MG63 (cell line): Measurements from ENCODE around the gene GPC6. TPM values are rescaled to one million over a fixed set of nuclear protein-coding genes. Genes with fewer than 3 reads are reported as not detected.

Experiments used
- DNase-seq: peaks from one replicate; pipeline ENCODE4 v3.0.0-alpha.2; 2020
- H3K27me3 ChIP-seq: fragments of 250-450 bp; sonication (Bioruptor Pico); 2 replicates; pipeline ENCODE4 v1.5.1; 2020; ENCODE audit warnings: mild to moderate bottlenecking, moderate library complexity
- H3K36me3 ChIP-seq: fragments of 250-450 bp; sonication (Bioruptor Pico); 2 replicates; pipeline ENCODE4 v1.5.1; 2020; ENCODE audit warnings: mild to moderate bottlenecking, moderate library complexity
- H3K4me3 ChIP-seq: fragments of 250-450 bp; sonication (Bioruptor Pico); 2 replicates; pipeline ENCODE4 v1.5.1; 2020; ENCODE audit warnings: mild to moderate bottlenecking, moderate library complexity
- H3K9me3 ChIP-seq: fragments of 250-450 bp; sonication (Bioruptor Pico); 2 replicates; pipeline ENCODE4 v1.5.1; 2020; ENCODE audit warnings: mild to moderate bottlenecking, moderate library complexity
- total RNA-seq: library from RNA; depleted of rRNA; stranded (reverse); fragments of >200 nt; shearing (Covaris generic); gene quantifications from 2 replicates; pipeline ENCODE4 v1.2.3, GENCODE V29; 2014; ENCODE audit warnings: low replicate concordance

GPC6 gene
- total RNA-seq, 1 experiment from 2014 or later: 4.1 TPM

- Histone ChIP-seq H3K27me3 (no peaks in the 10 kb centered on the region), H3K4me3 (peak overlapping the region; percentile 85), H3K9me3 (no peaks in the 10 kb centered on the region), H3K36me3 (no peaks in the 10 kb centered on the region)
- no peak for DNase-seq
These were observed 463 bp upstream of the GPC6 start for GRCh38 chr13:93226065-93226622.

GRCh38 chr13:93227280-93227877, 772 bp downstream of the GPC6 start:
- Histone ChIP-seq H3K4me3 (peak overlapping the region; percentile 85), H3K36me3 (no peaks in the 10 kb centered on the region), H3K9me3 (no peaks in the 10 kb centered on the region), H3K27me3 (no peaks in the 10 kb centered on the region)
- peak; percentile 59 for DNase-seq

- peak; percentile 77 for DNase-seq
- Histone ChIP-seq H3K36me3 (no peaks in the 10 kb centered on the region), H3K9me3 (no peaks in the 10 kb centered on the region), H3K4me3 (peak overlapping the region; percentile 85), H3K27me3 (no peaks in the 10 kb centered on the region)
These were observed 1.5 kb downstream of the GPC6 start for GRCh38 chr13:93227878-93228642.

GRCh38 chr13:93228643-93228937, 2.0 kb downstream of the GPC6 start:
- no peaks in the 10 kb centered on the region for H3K9me3 ChIP-seq
- peak overlapping the region; percentile 85 for H3K4me3 ChIP-seq
- DNase-seq: no peak
- peaks cover 1% of the 10 kb centered on the region for H3K36me3 ChIP-seq
- no peaks in the 10 kb centered on the region for H3K27me3 ChIP-seq

GRCh38 chr13:93230261-93230855, 3.8 kb downstream of the GPC6 start:
- DNase-seq: no peak
- Histone ChIP-seq H3K9me3 (no peaks in the 10 kb centered on the region), H3K4me3 (0 out of 2 replicates have a peak overlapping the region, but pooled peaks have one; percentile 85), H3K27me3 (no peaks in the 10 kb centered on the region), H3K36me3 (peaks cover 4% of the 10 kb centered on the region)

- Histone ChIP-seq H3K4me3 (no peak overlapping the region), H3K9me3 (no peaks in the 10 kb centered on the region), H3K27me3 (no peaks in the 10 kb centered on the region), H3K36me3 (peaks cover 4% of the 10 kb centered on the region)
- DNase-seq: no peak
These were observed 5.3 kb downstream of the GPC6 start for GRCh38 chr13:93231867-93232266.

GRCh38 chr13:93233997-93234416, 7.4 kb downstream of the GPC6 start:
- H3K36me3 ChIP-seq: peaks cover 8% of the 10 kb centered on the region
- DNase-seq: no peak
- H3K9me3 ChIP-seq: peaks cover 17% of the 10 kb centered on the region
- no peak overlapping the region for H3K4me3 ChIP-seq
- no peaks in the 10 kb centered on the region for H3K27me3 ChIP-seq

- Histone ChIP-seq H3K9me3 (peaks cover 22% of the 10 kb centered on the region), H3K27me3 (no peaks in the 10 kb centered on the region), H3K36me3 (peaks cover 8% of the 10 kb centered on the region), H3K4me3 (no peak overlapping the region)
- DNase-seq: no peak
These were observed 7.9 kb downstream of the GPC6 start for GRCh38 chr13:93234459-93234858.

- H3K4me3 ChIP-seq: no peak overlapping the region
- peaks cover 8% of the 10 kb centered on the region for H3K36me3 ChIP-seq
- H3K9me3 ChIP-seq: peaks cover 31% of the 10 kb centered on the region
- peak; percentile 72 for DNase-seq
- no peaks in the 10 kb centered on the region for H3K27me3 ChIP-seq
These were observed 8.8 kb downstream of the GPC6 start for GRCh38 chr13:93235258-93236015.

GRCh38 chr13:93238711-93239110, 12.1 kb downstream of the GPC6 start:
- Histone ChIP-seq H3K36me3 (peaks cover 6% of the 10 kb centered on the region), H3K9me3 (peaks cover 40% of the 10 kb centered on the region), H3K27me3 (no peaks in the 10 kb centered on the region), H3K4me3 (no peak overlapping the region)
- DNase-seq: no peak

- Histone ChIP-seq H3K27me3 (no peaks in the 10 kb centered on the region), H3K9me3 (peaks cover 28% of the 10 kb centered on the region), H3K4me3 (no peak overlapping the region), H3K36me3 (no peaks in the 10 kb centered on the region)
- no peak for DNase-seq
These were observed 16.9 kb downstream of the GPC6 start for GRCh38 chr13:93243375-93244063.

- peak; percentile 54 for DNase-seq
- no peaks in the 10 kb centered on the region for H3K27me3 ChIP-seq
These were observed 17.7 kb downstream of the GPC6 start for GRCh38 chr13:93244141-93244917.

GRCh38 chr13:93244918-93245280, 18.3 kb downstream of the GPC6 start:
- Histone ChIP-seq H3K36me3 (peaks cover 5% of the 10 kb centered on the region; the same call in 1 of the 2 replicates), H3K9me3 (peaks cover 16% of the 10 kb centered on the region), H3K27me3 (no peaks in the 10 kb centered on the region), H3K4me3 (peak overlapping the region; percentile 21)
- no peak for DNase-seq

More at GRCh38 chr13:93244141-93244917, 17.7 kb downstream of the GPC6 start:
- H3K9me3 ChIP-seq: peaks cover 20% of the 10 kb centered on the region
- H3K36me3 ChIP-seq: peaks cover 3% of the 10 kb centered on the region; the same call in 1 of the 2 replicates
- peak overlapping the region; percentile 21 for H3K4me3 ChIP-seq

- DNase-seq: no peak
- peaks cover 13% of the 10 kb centered on the region for H3K36me3 ChIP-seq
- peaks cover 14% of the 10 kb centered on the region for H3K9me3 ChIP-seq
- H3K4me3 ChIP-seq: no peak overlapping the region
- no peaks in the 10 kb centered on the region for H3K27me3 ChIP-seq
These were observed 19.5 kb downstream of the GPC6 start for GRCh38 chr13:93246069-93246468.

- H3K27me3 ChIP-seq: no peaks in the 10 kb centered on the region
- H3K9me3 ChIP-seq: peaks cover 11% of the 10 kb centered on the region
- no peak overlapping the region for H3K4me3 ChIP-seq
- peaks cover 13% of the 10 kb centered on the region for H3K36me3 ChIP-seq
- DNase-seq: no peak
These were observed 22.0 kb downstream of the GPC6 start for GRCh38 chr13:93248627-93249047.
